GM19438 (cell line): ENCODE data around the gene WDR1.

ENCODE experiments used
- ATAC-seq: cut with Tn5 transposase; IDR thresholded peaks from one replicate; pipeline ENCODE4 v1.9.1; 2021; ENCODE audit warnings: low read depth; ENCODE audit not compliant: unreplicated experiment

WDR1 gene

GRCh38 chr4:10088135-10089010, 28.2 kb downstream of the WDR1 start:
- no peak for ATAC-seq

- no peak for ATAC-seq
These were observed 29.3 kb downstream of the WDR1 start for GRCh38 chr4:10087152-10087791.

DNA sequence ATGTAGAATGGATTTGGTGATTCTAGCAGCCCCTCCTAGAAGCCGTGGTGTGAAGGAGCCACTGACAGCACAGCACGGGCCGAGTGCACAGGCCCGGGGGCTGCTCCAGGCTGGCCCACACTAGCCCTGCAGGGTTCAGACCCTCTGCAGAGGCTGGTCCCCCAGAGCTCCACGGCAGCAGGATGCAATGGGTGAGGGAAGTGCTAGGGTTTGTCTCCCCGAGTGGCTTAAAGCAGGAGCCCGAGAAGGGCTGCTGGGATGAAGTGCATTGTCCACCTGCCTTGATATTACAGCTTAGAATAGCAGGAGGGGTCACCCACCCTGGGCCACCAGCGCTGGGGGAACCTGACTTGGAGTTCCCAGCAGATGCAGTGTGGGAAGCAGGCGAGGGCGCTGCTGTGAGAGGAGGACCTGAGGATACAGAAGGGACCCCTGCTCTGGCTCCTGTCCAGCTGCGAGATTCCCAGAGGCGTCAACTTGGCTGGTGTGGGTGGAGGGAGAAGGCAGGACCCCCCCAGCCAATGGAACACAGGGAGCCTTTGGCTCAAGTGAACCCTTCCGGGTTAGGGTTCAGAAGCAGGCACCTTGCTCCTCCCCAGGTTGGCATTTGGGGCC, 30.0 kb downstream of the WDR1 start:
- no peak for ATAC-seq

- ATAC-seq, result no peak
These were observed 30.6 kb downstream of the WDR1 start for GRCh38 chr4:10085828-10086505.

DNA sequence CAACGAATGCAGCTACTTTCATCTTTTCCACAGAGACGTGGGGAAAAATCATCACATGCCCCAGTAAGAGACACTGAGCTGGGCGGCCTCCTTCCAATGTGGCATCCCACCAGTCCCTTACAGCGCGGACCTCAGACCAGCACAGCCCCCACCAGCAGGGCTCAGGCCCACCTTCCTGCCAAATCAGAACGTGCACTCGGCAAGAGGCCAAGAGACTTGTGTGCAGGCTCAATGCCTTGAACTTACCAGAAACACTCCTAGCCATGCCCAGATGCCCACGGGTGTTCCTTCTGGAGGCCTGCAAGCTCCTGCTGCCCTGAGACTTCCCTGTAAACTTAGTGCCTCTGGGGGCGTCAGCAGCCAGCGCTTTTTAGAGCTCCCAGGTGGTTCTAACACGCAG, 31.2 kb downstream of the WDR1 start:
- no peak for ATAC-seq

GRCh38 chr4:10084651-10085358, 31.8 kb downstream of the WDR1 start:
- no peak for ATAC-seq

- no peak for ATAC-seq
These were observed 32.5 kb downstream of the WDR1 start for GRCh38 chr4:10083861-10084641.

DNA sequence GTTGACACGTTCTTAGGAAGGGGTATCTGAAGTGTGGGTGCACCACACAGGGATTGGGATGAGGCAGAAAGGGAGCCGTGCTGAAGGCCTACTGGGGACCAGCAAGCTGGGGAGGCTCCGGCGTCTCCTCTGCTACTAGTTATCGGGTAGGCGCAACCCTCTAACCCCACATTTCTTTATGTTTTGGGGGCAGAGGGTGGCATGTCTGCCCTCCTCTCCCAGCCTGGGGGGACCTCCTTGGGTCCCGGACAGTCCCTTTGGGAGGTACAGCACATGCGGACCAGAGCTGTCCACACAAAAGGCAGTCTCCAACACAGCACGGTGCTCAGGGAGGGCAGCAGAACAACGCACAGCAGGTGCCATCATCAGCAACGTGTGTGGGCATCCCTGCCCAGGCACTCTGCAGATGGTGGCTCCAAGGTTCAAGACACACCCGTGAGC, 33.2 kb downstream of the WDR1 start:
- ATAC-seq, result no peak

DNA sequence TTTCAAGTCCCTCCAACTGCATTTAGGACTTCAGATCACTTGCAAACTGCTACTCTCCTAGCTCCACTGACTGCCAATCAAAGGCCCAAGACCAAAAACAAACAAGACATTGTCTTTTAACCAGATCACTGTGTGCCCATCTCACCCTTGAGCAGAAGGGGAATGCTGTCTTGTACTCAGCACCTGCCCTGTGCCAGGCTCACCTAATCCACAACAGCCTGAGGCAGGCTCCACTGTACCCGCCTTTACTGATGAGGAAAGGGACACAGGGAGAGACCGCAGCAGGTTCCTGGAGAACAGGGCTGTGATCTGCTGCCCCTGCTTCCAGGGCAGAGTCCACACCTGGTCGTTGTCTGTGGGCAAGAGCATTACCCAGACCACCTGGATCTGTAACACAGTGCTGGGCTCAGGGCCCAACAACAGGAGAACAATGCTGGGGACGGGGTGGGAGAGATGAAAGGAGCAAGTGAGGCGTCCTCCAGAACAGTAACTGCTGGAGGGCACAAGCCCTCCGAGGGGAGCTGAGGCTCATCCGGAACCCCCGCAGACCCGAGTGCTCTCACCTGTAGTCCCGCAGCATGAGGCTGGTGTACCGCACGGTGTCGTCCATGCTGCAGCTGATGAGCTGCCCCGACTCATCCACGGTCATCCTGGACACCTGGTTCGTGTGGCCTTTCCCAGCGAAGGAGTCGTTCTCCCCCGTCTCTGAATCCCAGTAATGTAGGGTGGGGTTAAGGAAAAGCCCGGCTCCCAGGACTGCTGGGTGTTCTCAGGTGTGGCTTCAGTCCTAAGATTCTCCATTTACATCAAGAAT, 33.9 kb downstream of the WDR1 start:
- no peak for ATAC-seq

DNA sequence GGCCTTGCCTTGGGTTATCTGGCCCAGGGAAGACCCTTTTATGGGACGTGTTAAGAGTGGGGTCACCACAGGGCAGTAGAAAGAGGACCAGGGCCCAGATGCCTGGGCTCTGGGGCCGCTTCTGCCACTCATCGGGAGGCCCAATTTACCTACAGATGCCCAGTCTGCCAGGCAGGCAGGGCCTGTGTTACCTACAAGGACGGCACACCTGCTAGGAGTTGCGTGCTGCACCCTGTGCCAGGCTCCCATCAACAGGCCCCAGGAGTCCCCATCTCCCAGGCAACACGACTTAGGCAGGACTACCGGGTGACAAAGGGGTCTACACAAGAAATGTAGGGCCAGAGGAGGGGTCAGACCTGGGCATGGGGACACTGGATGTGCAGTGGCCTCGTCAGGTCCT, 34.6 kb downstream of the WDR1 start:
- ATAC-seq, result no peak

DNA sequence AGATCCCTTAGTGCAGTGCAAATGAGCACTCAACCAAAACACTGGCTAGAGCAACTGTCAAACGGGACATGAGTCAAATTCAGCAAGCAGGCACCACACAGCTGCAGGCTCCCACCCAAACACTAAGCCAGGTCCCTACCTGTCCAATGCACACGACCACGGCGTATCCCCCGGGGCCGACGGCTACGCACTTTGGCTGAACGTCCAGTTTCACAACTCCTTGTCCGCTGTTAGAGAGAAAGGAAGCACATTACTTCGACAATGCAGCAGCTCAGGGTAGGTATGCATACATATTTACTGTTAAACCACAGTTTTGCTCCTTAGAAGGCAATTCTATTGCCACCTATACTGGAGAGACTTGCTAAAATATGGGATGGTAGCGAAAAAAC, 35.4 kb downstream of the WDR1 start:
- no peak for ATAC-seq

DNA sequence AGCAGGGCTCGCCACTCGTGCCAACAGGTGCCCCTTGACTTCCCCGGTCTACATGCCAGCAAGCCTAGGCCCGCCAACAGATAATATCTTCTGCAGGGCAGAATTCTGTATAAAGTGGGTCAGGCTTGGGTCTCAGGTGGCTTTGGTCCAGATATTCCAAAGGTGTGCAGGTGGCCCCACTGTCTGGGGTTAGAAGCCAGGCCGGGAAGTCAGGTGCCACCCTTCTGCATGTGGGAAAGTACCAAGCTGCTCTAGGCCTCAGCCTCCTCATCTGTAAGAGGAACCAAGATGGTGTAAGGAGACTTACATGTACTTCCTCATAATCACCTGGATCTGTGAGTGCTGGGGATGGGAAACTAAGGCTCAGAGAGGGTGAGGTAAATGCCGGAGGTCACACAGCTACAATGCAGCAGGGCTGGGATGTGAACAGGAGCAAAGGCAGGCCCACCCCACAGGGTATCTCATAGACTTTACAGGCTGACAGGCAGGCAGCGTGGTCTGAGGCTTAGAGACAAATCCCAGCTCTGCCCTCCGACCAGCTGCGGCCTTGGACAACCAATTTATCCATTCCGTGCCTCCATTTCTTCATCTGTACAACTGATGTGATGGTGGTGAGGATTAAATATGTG, 35.9 kb downstream of the WDR1 start:
- no peak for ATAC-seq

GRCh38 chr4:10079912-10080588, 36.5 kb downstream of the WDR1 start:
- ATAC-seq, result no peak

DNA sequence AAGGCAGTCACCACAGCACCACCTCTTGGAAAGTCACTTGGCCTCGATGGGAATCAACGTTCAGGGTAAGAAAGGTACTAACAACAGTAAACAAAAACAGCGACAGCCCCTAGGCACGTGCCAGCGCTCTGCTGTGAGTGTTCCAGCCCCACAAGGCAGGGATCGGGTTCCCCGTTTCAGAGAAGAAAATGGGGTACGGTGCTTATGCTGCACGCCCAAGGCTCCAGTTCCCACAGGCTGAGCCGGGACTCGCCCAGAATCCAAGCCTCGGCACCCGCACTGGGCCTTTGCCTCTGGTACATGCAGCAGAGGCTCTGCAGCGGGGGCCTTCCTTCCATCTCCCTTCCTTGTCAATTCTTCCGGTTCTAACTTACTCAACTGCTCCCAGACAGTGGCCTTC, 37.3 kb downstream of the WDR1 start:
- ATAC-seq, result no peak

- no peak for ATAC-seq
These were observed 37.9 kb downstream of the WDR1 start for GRCh38 chr4:10078481-10079233.

- ATAC-seq, result no peak
These were observed 38.9 kb downstream of the WDR1 start for GRCh38 chr4:10077483-10078335.
